Right atrium auricular region (tissue), 2 donors: ENCODE data around the gene ATAD1. TPM values are rescaled to one million over a fixed set of nuclear protein-coding genes. Genes with fewer than 3 reads are reported as not detected.
"Not testable (repeated sequence)": the region's sequence is repeated elsewhere in the genome, so short reads cannot be mapped to it uniquely, and the experiment has no call there.

Source experiments
- DNase-seq: peaks from one replicate; pipeline ENCODE4 v3.0.0-alpha.2; 2019; ENCODE audit warnings: low spot score
- H3K27ac ChIP-seq, 2 donors: fragments of 200-600 bp; sonication (generic); 1 replicate in 1 of 2; 2 replicates in 1 of 2; pipeline ENCODE4 v1.5.1; 2016 to 2019
- H3K27me3 ChIP-seq, 2 donors: fragments of 200-600 bp; sonication (generic); one replicate each; pipeline versions ENCODE4 v1.5.1 to v1.6.0; 2017 to 2019
- H3K36me3 ChIP-seq: fragments of 200-600 bp; sonication (generic); one replicate; pipeline ENCODE4 v1.5.1; 2016
- H3K4me1 ChIP-seq, 2 donors: fragments of 200-600 bp; sonication (generic); one replicate each; pipeline versions ENCODE4 v1.5.1 to v1.6.0; 2017 to 2019
- H3K4me3 ChIP-seq, 2 donors: fragments of 200-600 bp; sonication (generic); 1 replicate in 1 of 2; 2 replicates in 1 of 2; pipeline ENCODE4 v1.5.1; 2017 to 2019; ENCODE audit warnings: mild to moderate bottlenecking in 1 of 2, moderate library complexity in 1 of 2
- H3K9me3 ChIP-seq, 2 donors: fragments of 200-600 bp; sonication (generic); one replicate each; pipeline ENCODE4 v1.5.1; 2019
- total RNA-seq, 2 donors: library from RNA; depleted of rRNA; stranded (reverse); fragments of >200 nt; gene quantifications; one replicate each; pipeline ENCODE4 v1.1.0, GENCODE V29; 2016
- TF ChIP-seq, protein P1 (sequence below), 2 donors: fragments of 200-600 bp; sonication (generic); IDR thresholded peaks; one replicate each; pipeline ENCODE4 v1.5.1; 2019; ENCODE audit warnings: antibody characterized with exemption in 2 of 2

Gene ATAD1
- total RNA-seq, 2 donors from 2014 or later: 59.5 to 80.3 TPM

DNA sequence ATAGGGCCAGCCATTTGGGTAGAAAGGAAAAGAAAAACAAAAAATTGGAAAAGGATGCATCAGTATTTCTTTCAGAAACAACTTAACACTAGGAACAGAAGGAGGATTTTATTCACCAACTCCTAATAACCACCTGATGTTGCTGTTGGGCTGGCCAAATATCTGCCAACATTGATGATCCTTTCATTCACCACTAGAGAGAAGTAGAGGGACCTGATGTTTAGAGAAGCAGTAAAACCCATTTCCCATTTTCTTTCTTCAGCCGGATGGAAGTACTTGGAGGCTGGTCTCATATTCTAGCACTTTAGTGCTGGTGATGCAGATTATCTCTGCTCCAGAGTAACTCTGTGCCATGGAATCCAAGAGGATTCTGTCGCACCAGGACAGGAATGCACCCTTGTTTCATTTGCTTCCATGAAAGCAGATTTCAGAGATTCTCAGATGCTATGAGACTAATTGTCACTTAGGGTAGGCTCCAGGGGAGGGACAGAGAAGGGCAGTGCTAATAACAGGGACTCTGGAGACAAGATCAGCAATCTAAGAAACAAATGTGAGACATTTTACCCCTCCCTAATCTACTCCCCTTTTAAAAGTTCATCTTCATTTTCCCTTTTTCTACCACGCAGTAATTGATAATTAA, 42.2 kb upstream of the ATAD1 start:
- Histone ChIP-seq H3K9me3 (no peaks in the 10 kb centered on the region), H3K4me3 (no peak overlapping the region), H3K36me3 (no peaks in the 10 kb centered on the region), H3K27ac (peak overlapping the region; percentile 97), H3K27me3 (no peaks in the 10 kb centered on the region), H3K4me1 (peaks cover 0 to 21% of the 10 kb centered on the region in 2 donors)
- TF ChIP-seq, protein P1, sequence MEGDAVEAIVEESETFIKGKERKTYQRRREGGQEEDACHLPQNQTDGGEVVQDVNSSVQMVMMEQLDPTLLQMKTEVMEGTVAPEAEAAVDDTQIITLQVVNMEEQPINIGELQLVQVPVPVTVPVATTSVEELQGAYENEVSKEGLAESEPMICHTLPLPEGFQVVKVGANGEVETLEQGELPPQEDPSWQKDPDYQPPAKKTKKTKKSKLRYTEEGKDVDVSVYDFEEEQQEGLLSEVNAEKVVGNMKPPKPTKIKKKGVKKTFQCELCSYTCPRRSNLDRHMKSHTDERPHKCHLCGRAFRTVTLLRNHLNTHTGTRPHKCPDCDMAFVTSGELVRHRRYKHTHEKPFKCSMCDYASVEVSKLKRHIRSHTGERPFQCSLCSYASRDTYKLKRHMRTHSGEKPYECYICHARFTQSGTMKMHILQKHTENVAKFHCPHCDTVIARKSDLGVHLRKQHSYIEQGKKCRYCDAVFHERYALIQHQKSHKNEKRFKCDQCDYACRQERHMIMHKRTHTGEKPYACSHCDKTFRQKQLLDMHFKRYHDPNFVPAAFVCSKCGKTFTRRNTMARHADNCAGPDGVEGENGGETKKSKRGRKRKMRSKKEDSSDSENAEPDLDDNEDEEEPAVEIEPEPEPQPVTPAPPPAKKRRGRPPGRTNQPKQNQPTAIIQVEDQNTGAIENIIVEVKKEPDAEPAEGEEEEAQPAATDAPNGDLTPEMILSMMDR (IDR thresholded peaks at IDR 0.05): peak; percentile 20 to 59
- no peak for DNase-seq

- H3K36me3 ChIP-seq, H3K4me3 ChIP-seq, DNase-seq, H3K4me1 ChIP-seq, H3K27ac ChIP-seq, H3K27me3 ChIP-seq, H3K9me3 ChIP-seq: not testable (repeated sequence)
Observed at GRCh38 chr10:87855665-87856064, 37.6 kb upstream of the ATAD1 start.

DNA sequence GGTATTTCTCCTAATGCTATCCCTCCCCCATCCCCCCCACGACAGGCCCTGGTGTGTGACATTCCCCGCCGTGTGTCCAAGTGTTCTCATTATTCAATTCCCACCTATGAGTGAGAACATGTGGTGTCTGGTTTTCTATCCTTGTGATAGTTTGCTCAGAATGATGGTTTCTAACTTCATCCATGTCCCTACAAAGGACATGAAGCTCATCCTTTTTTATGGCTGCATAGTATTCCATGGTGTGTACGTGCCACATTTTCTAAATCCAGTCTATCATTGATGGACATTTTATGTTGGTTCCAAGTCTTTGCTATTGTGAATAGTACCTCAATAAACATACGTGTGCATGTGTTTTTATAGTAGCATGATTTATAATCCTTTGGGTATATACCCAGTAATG, 37.2 kb upstream of the ATAD1 start:
- not testable (repeated sequence) for DNase-seq, H3K36me3 ChIP-seq, H3K27ac ChIP-seq, H3K4me3 ChIP-seq, H3K4me1 ChIP-seq, H3K27me3 ChIP-seq, H3K9me3 ChIP-seq

- TF ChIP-seq, protein P1 (IDR thresholded peaks at IDR 0.05): no peak
- no peaks in the 10 kb centered on the region for H3K36me3 ChIP-seq
- no peaks in the 10 kb centered on the region for H3K27me3 ChIP-seq
- no peak overlapping the region for H3K4me3 ChIP-seq
- H3K9me3 ChIP-seq: no peaks in the 10 kb centered on the region
- DNase-seq: no peak
- no peak overlapping the region for H3K27ac ChIP-seq
- H3K4me1 ChIP-seq: no peaks in the 10 kb centered on the region
Observed at GRCh38 chr10:87852089-87852488, 34.1 kb upstream of the ATAD1 start.

DNA sequence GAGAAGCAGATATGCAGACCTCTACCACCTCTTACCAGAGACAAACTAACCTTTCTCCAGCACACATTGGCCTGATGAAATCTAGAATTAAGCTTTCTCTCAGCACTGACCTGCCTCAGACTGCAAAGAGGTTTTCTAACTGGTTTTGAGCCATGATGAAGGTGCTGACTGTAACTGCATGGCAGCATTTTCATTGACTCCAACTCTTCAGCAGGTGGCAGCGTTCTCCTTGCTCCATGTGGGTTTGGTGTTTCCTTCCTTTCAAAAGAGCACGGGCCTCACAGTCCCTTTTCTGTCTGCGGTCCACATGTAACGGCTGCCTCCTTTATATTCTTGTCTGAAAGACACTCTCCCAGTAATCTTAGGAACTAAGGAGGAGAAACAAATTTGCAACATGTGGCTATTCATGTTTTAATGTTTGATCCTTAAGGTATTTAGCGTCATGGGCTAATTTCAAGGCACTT, 32.7 kb upstream of the ATAD1 start:
- peak; percentile 68 for DNase-seq

DNA sequence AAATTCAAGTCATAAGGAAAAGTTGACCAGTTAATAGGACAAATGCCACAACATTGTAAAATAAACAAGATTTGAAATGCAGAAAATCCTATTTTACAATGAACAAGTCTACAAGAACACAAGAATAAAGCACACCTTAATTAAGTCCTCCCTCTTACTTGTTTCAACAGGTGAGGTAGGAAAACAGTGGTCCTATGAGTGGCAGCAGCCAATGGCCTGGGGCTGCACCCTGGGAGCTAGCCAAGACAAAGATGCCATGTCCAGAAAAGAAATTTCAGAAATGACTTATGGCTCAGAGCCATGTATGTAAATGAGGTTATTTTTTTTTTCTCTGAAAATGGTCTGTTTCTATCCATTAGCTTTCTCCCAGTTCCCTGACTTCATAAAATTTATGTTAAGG, 31.0 kb upstream of the ATAD1 start:
- Histone ChIP-seq H3K27ac (no peak overlapping the region), H3K4me3 (no peak overlapping the region)
- no peak for DNase-seq

More for the DNA sequence above, 32.7 kb upstream of the ATAD1 start:
- Histone ChIP-seq H3K4me1 (no peaks in the 10 kb centered on the region), H3K27me3 (no peaks in the 10 kb centered on the region), H3K36me3 (no peaks in the 10 kb centered on the region), H3K27ac (peak overlapping the region in 1 of 2 donors; percentile 23), H3K4me3 (no peak overlapping the region), H3K9me3 (no peaks in the 10 kb centered on the region)
- TF ChIP-seq, protein P1 (IDR thresholded peaks at IDR 0.05): peak; percentile 63 to 82

More for the DNA sequence above, 31.0 kb upstream of the ATAD1 start:
- H3K27me3 ChIP-seq: no peaks in the 10 kb centered on the region
- no peaks in the 10 kb centered on the region for H3K36me3 ChIP-seq
- TF ChIP-seq, protein P1 (IDR thresholded peaks at IDR 0.05): no peak
- no peaks in the 10 kb centered on the region for H3K9me3 ChIP-seq
- no peaks in the 10 kb centered on the region for H3K4me1 ChIP-seq
